Left lung (tissue), 10 donors: ENCODE measurements around the gene XRCC6. TPM values are rescaled to one million over a fixed set of nuclear protein-coding genes. Genes with fewer than 3 reads are reported as not detected.

Experiments used
- ATAC-seq: fragments of 200-7000 bp; cut with Tn5 transposase; one replicate; pipeline ENCODE4 v1.9.1; 2020; ENCODE audit warnings: moderate library complexity
- DNase-seq, 4 donors: peaks; one replicate each; pipeline ENCODE4 v3.0.0-alpha.2; 2013 to 2020
- H3K27ac ChIP-seq, 2 donors: fragments of 200-600 bp; sonication (generic) in 1 of 2; one replicate each; pipeline versions ENCODE4 v1.5.0 to v1.8.0; 2020 to 2021
- H3K27me3 ChIP-seq, 2 donors: fragments of 200-600 bp; sonication (generic) in 1 of 2; one replicate each; pipeline versions ENCODE4 v1.5.0 to v1.8.0; 2020 to 2021
- H3K36me3 ChIP-seq, 2 donors: fragments of 200-600 bp; sonication (generic) in 1 of 2; one replicate each; pipeline versions ENCODE4 v1.5.0 to v1.8.0; 2020 to 2021
- H3K4me1 ChIP-seq, 2 donors: fragments of 200-600 bp; one replicate each; pipeline ENCODE4 v1.8.0; 2021
- H3K4me3 ChIP-seq, 2 donors: fragments of 200-600 bp; sonication (generic) in 1 of 2; one replicate each; pipeline versions ENCODE4 v1.5.0 to v1.8.0; 2020 to 2021; ENCODE audit warnings: mild to moderate bottlenecking in 1 of 2
- H3K9me3 ChIP-seq, 2 donors: fragments of 200-600 bp; sonication (generic) in 1 of 2; one replicate each; pipeline versions ENCODE4 v1.5.0 to v1.8.0; 2020 to 2021
- CTCF ChIP-seq, 2 donors: fragments of 200-600 bp; sonication (generic) in 1 of 2; IDR thresholded peaks; one replicate each; pipeline versions ENCODE4 v1.5.0 to v1.8.0; 2021; ENCODE audit warnings: antibody characterized with exemption in 2 of 2
- intact Hi-C, 2 donors: fragments of 100-400 bp; cut with DNase I; formaldehyde crosslinking; loops; one replicate each; pipeline versions ENCODE4 v1.11.2 to v1.14.2; 2022
- polyA plus RNA-seq, 6 donors: library from polyadenylated mRNA; unstranded; fragments of 120-200 nt; gene quantifications; one replicate each; pipeline ENCODE4 v1.2.1, GENCODE V29; 2013; ENCODE audit not compliant: insufficient read length in 6 of 6
- total RNA-seq, 2 donors: library from RNA; stranded (reverse); fragmentation: NEBNext Ultra II Directional; extraction: Animal tissue kit (Norgen Biotek cat#: 25700); gene quantifications; one replicate each; pipeline ENCODE4 v1.2.1, GENCODE V29; 2021
- donor health status: DM: no; HTN: yes; CAD: no.
- donor health status: DM: no; HTN: no; CAD: no.

The XRCC6 gene
- total and polyA plus RNA-seq, 8 donors, result 176 to 363 (median 338) TPM

- no peak overlapping the region for H3K27ac ChIP-seq
- H3K9me3 ChIP-seq, result no peaks in the 10 kb centered on the region
- TF ChIP-seq CTCF (IDR thresholded peaks at IDR 0.05), result no peak
- H3K4me1 ChIP-seq, result no peaks in the 10 kb centered on the region
- no peaks in the 10 kb centered on the region for H3K27me3 ChIP-seq
- ATAC-seq, result no peak
- H3K4me3 ChIP-seq, result no peak overlapping the region
- peaks cover 0 to 29% of the 10 kb centered on the region in 2 donors for H3K36me3 ChIP-seq
- intact Hi-C loops, result no loop called here
- DNase-seq, result no peak
Measured at GRCh38 chr22:41597635-41597953, 23.5 kb upstream of the XRCC6 start.

GRCh38 chr22:41598081-41598480 lies 23.0 kb upstream of the XRCC6 start:
- Histone ChIP-seq H3K27ac (no peak overlapping the region), H3K27me3 (no peaks in the 10 kb centered on the region), H3K4me1 (no peaks in the 10 kb centered on the region), H3K36me3 (peaks cover 0 to 34% of the 10 kb centered on the region in 2 donors), H3K9me3 (no peaks in the 10 kb centered on the region), H3K4me3 (no peak overlapping the region)
- ATAC-seq (peak; percentile 19), DNase-seq (no peak)
- intact Hi-C loops, result no loop called here
- TF ChIP-seq CTCF (IDR thresholded peaks at IDR 0.05), result no peak

GRCh38 chr22:41598891-41599635 lies 22.0 kb upstream of the XRCC6 start:
- DNase-seq (no peak), ATAC-seq (no peak)
- Histone ChIP-seq H3K27ac (no peak overlapping the region), H3K4me1 (no peaks in the 10 kb centered on the region), H3K36me3 (peaks cover 0 to 43% of the 10 kb centered on the region in 2 donors), H3K9me3 (no peaks in the 10 kb centered on the region), H3K27me3 (no peaks in the 10 kb centered on the region), H3K4me3 (no peak overlapping the region)
- TF ChIP-seq CTCF (IDR thresholded peaks at IDR 0.05), result no peak
- intact Hi-C loops, result no loop called here

GRCh38 chr22:41600976-41601375 lies 20.1 kb upstream of the XRCC6 start:
- no peak for TF ChIP-seq CTCF (IDR thresholded peaks at IDR 0.05)
- Histone ChIP-seq H3K4me1 (no peaks in the 10 kb centered on the region), H3K27ac (no peak overlapping the region), H3K9me3 (no peaks in the 10 kb centered on the region), H3K36me3 (peaks cover 0 to 62% of the 10 kb centered on the region in 2 donors), H3K27me3 (no peaks in the 10 kb centered on the region), H3K4me3 (no peak overlapping the region)
- DNase-seq (peak in 1 of 4 donors; percentile 53), ATAC-seq (no peak)
- intact Hi-C loops, result no loop called here

- no peak for TF ChIP-seq CTCF (IDR thresholded peaks at IDR 0.05)
- Histone ChIP-seq H3K9me3 (no peaks in the 10 kb centered on the region), H3K36me3 (peaks cover 0 to 86% of the 10 kb centered on the region in 2 donors), H3K27me3 (no peaks in the 10 kb centered on the region), H3K27ac (no peak overlapping the region), H3K4me1 (no peaks in the 10 kb centered on the region), H3K4me3 (no peak overlapping the region)
- ATAC-seq (no peak), DNase-seq (no peak)
- intact Hi-C loops, result no loop called here
Measured at GRCh38 chr22:41603873-41604332, 17.2 kb upstream of the XRCC6 start.
